Right lobe of liver (tissue), 4 donors: Measurements from ENCODE around the gene BAIAP2L2.

Experiments
- POLR2A ChIP-seq: fragments of 450-650 bp; IDR thresholded peaks from one replicate; pipeline ENCODE4 v1.6.1; 2017; ENCODE audit warnings: antibody characterized with exemption, mild to moderate bottlenecking
- TF ChIP-seq, protein P1 (sequence below), 4 donors: fragments of 200-600 bp in 3 of 4; fragments of 450-650 bp in 1 of 4; IDR thresholded peaks; one replicate each; pipeline versions ENCODE4 v1.5.1 to v1.8.0; 2016 to 2022; ENCODE audit warnings: antibody characterized with exemption in 4 of 4, mild to moderate bottlenecking in 2 of 4
- donor health status: DM: no; HTN: no; CAD: no.
- donor health status: DM: no; HTN: no; CAD: no.
- donor health status: DM: no; HTN: yes; CAD: no.

GRCh38 chr22:38110863-38111852 is 674 bp upstream of the BAIAP2L2 start:
- TF ChIP-seq, protein P1, sequence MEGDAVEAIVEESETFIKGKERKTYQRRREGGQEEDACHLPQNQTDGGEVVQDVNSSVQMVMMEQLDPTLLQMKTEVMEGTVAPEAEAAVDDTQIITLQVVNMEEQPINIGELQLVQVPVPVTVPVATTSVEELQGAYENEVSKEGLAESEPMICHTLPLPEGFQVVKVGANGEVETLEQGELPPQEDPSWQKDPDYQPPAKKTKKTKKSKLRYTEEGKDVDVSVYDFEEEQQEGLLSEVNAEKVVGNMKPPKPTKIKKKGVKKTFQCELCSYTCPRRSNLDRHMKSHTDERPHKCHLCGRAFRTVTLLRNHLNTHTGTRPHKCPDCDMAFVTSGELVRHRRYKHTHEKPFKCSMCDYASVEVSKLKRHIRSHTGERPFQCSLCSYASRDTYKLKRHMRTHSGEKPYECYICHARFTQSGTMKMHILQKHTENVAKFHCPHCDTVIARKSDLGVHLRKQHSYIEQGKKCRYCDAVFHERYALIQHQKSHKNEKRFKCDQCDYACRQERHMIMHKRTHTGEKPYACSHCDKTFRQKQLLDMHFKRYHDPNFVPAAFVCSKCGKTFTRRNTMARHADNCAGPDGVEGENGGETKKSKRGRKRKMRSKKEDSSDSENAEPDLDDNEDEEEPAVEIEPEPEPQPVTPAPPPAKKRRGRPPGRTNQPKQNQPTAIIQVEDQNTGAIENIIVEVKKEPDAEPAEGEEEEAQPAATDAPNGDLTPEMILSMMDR (IDR thresholded peaks at IDR 0.05): no peak
- TF ChIP-seq POLR2A: no peak
